Esophagus squamous epithelium (tissue), 4 donors: ENCODE measurements around the gene GSC2.

ENCODE experiments used
- POLR2A ChIP-seq, 4 donors: fragments of 450-650 bp; IDR thresholded peaks; one replicate each; pipeline ENCODE4 v1.6.1; 2017; ENCODE audit warnings: antibody characterized with exemption in 4 of 4, mild to moderate bottlenecking in 4 of 4, moderate library complexity in 3 of 4
- TF ChIP-seq, protein P1 (sequence below), 6 experiments: fragments of 450-650 bp in 4 of 6; fragments of 200-600 bp in 2 of 6; sonication (generic) in 2 of 6; IDR thresholded peaks; one replicate each; pipeline ENCODE4 v1.5.1; 2016 to 2019; ENCODE audit warnings: antibody characterized with exemption in 6 of 6, mild to moderate bottlenecking in 4 of 6, moderate library complexity in 4 of 6

DNA sequence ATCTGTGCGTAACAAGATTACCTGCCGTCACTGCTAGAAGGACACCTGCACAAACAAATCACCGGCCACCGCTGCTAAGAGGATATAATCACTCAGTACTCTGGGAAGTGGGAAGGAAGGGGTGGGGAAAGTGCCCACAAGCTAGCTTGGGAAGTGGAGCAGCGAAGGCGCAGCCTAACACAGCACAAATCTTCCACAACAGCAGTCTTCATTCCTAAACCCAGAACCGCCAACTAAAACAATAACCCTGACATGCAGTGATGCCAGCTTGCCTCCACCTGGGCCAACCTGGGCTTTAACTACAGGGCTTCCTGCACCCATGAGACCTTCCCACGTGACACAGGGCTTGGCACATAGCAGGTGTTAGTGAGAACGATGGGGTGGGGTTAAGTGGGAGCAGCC lies 33.0 kb downstream of the GSC2 start:
- TF ChIP-seq, protein P1, sequence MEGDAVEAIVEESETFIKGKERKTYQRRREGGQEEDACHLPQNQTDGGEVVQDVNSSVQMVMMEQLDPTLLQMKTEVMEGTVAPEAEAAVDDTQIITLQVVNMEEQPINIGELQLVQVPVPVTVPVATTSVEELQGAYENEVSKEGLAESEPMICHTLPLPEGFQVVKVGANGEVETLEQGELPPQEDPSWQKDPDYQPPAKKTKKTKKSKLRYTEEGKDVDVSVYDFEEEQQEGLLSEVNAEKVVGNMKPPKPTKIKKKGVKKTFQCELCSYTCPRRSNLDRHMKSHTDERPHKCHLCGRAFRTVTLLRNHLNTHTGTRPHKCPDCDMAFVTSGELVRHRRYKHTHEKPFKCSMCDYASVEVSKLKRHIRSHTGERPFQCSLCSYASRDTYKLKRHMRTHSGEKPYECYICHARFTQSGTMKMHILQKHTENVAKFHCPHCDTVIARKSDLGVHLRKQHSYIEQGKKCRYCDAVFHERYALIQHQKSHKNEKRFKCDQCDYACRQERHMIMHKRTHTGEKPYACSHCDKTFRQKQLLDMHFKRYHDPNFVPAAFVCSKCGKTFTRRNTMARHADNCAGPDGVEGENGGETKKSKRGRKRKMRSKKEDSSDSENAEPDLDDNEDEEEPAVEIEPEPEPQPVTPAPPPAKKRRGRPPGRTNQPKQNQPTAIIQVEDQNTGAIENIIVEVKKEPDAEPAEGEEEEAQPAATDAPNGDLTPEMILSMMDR (IDR thresholded peaks at IDR 0.05) = no peak
- no peak for TF ChIP-seq POLR2A (IDR thresholded peaks at IDR 0.05)
